NCI-H345 treated with DMSO at 0.1 percent for 48 hours (cell line): ENCODE data around the gene MGAT4C.

ENCODE experiments used
- DNase-seq: peaks from one replicate; lab custom pipeline; 2025; ENCODE audit not compliant: unreplicated experiment; lab: John Stamatoyannopoulos, UW

The MGAT4C gene

DNA sequence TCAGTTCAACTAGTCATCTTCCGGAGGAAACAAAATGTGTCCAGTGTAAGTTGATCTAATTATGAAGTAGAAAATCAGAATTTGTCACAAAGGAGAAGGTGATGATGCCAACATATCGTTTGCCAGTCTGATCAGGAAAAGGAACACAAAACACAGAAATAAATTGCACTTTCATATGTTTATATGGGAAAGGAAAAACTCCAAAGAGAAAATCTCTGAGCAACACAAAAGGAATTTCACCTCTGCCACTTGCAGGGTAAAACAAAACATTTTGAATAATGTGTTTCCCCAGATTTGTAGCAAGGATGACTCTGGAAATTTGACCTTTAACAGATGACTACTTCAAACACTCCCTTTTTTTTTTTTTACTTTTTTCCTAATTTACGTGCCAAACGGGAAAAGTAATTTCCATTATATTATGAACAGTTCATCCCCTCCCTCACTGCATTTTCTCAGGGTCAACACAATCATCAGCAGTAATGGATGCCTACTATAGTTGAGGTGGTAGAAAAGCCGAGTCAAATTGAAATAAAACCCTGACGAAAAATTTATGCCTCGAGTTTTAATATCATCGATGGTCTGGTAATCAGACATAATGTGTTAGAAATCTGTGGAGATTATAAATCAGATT, 25.6 kb downstream of the MGAT4C start:
- DNase-seq, result no peak

DNA sequence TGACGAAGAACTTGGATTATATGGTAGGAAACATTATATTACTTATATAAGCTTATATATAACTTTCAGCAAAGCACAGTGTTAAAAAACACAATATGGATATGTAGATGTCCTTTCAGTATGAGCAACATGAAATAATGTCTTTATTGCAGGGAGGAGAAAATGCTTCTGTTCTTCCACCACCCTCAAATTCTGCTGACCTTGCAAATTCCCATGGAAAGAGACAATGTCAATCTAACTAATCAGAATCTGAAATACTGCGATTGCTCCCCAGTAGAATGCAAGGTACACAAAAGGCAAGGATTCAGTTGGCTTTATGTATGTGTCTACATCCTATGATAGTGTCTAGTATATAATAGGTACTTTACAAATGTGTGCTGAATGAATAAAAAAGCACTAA, 26.4 kb downstream of the MGAT4C start:
- DNase-seq, result no peak

DNA sequence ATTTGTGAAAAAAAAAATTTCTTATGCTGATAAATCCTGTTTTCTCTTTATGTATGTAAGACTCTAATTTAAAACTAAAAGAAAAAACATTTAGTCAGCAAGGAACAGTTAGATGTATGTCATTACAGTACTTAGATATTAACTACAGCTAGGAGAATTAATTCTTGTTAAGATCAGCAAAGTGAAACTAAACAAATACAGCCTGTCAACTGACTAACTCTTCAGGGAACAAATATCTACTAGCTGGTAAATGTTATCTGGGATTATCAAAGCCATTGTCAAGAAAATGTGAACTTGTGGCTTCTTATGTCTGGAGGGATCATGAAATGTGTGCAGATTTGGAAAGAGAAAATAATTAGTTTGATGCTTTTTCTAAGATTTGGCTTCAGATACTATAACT, 27.5 kb downstream of the MGAT4C start:
- DNase-seq, result no peak

DNA sequence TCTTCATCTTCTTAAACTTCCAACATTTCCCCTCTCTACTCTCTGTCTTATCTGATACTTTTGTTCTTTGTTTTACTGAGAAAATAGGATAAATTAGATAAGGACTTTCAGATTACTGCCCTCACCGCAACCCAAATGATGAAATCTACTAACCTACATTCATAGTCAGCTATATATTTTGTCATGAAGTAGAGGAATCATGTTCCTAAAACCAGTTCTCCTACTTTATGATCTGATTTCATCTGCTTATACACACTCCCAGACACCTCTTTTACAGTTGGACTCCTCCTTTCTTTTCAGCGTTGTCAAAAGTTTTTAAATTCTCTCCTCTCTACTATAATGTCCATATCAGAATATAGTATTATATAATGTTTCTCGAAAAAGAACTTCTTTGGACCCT, 29.7 kb downstream of the MGAT4C start:
- no peak for DNase-seq

DNA sequence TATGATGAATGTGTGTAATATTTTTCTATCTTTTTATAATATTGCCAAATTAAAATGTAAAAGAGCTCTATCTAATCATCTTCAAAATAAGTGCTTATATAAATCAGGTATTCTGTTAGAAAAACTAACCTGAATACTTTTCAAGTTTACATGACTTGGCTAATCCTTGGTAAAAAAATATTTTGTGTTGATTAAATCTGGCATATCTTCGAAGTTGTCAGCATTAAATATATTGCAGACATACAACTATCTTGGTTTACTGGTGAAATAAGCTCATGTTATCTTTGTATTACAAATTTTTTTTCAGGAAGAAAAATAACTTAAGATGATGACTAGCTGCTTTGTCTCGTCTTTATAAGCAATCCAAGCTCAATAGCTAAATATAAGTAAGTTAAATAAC, 39.6 kb downstream of the MGAT4C start:
- DNase-seq, result no peak

DNA sequence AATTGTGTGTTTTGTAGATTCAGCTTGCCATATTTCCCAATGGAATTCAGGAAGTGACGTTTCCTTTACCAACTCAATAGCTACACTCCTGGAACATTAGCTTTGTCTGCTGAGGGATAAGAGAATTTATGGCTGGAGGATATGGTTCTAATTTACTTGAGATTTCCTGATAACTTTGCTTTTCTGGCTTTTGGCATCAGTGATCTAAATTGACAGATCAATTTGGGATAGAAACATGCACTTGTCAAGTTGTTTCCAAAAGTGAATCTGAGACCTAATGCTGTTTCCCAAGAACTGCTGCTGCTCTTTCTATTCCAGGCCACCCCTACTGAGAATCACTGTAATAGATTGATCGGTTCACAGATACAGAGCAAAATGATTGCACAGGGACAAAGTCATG, 43.2 kb downstream of the MGAT4C start:
- no peak for DNase-seq

DNA sequence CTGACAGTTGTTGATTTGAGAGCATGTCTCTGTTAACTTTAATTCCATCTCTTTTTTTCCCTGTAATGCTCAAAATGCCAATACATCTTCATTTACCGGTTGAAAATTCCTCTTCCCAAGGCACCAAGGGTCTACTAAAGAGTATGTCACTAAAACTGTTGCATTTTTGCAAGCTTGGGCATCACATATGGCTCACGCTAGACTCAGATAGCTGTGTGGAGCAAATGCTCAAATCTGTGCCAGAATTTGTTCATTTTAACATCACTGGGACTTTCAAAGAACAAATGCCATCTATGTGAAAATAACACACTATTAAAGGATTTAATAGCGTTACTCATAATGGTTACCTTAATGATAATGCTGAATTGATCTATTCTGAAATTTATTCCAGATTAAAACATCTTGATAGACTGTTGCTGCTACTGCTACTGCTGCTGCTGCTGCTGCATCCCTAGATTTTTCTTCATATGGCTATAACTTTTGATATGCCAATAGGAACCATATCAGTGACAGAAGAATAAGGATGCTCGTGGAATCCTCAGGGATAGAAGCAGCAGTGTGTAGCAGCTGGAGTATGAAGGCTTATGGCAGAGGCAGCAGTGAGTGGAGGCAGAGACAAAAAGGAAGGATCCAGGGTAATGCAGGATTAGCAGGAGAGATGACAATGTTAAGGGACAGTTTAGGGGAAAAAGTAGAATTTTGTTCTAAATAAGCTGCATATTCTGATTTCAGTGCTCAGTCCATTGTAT, 57.3 kb downstream of the MGAT4C start:
- DNase-seq, result no peak

DNA sequence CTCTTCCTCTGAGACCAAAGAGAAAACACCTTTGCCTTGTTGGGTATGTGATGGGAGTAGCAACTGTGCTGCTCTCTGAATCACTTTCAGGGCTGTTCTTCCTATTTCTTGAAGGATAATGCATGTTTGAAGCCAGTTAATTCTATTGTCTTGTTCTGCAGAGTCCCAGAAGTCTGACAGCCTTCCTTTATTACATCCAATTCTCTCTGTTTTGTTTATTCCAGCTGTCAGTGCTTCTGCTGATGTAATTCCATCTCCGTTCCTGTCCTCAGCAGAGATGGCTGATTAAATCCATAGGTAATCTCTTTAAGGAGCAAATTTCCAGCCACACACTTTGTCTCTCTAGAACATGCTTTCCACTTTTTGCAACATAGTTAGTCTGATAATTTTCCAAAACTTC, 59.7 kb downstream of the MGAT4C start:
- no peak for DNase-seq

DNA sequence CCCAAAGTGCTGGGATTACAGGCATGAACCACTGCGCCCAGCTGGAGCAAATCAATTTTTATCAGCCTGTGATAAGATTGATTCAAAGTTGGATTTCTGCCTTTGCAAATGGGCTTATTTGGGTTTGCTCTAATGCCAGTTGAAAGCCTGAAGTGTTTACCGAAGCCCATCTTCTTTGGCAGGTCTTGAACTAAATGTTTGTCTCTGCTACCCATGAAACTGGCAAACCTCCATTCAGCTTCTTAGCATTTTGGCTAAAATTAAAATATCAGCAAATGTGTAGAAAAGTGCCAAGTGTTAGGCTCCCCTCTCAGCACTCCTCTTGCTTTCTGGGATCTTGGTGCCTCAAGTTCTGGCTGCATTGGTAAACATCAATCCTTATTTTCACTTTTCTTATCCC, 61.5 kb downstream of the MGAT4C start:
- no peak for DNase-seq

DNA sequence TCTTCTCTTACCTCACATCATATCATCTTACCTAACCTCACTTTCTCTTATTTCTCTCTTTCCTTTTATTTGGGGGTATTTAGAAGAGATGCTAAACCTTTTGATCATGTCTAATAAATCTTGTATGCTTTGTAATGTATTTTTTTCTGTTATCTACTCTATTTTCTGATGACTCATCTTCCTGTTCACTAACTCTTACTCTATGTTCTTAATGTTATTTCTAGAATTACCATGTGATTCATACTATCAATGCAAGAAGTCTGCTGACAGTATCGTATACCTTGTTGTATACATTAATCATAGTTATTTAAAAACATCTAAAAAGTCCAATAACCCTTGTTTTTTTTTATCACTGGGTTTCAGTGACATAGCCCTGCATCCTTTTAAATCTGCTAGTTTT, 62.3 kb downstream of the MGAT4C start:
- DNase-seq, result no peak

DNA sequence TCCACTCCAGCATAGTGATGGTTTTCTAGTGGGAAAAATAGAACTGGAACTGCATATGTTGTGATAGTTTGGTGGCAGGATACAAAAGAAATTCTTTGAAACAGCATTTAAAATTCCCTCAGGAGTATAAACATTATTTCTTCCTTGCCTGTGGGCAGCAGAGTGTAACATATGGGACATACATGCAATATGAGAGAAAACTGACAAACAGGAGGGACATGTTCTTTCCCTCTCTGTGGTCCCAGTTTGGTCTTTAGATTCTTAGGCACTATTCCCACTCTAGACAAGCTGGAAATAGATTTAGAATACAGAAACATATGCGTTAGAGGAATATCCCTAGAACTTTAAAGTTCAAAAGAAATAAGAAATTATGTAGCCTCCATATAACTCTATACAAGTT, 68.0 kb downstream of the MGAT4C start:
- no peak for DNase-seq

DNA sequence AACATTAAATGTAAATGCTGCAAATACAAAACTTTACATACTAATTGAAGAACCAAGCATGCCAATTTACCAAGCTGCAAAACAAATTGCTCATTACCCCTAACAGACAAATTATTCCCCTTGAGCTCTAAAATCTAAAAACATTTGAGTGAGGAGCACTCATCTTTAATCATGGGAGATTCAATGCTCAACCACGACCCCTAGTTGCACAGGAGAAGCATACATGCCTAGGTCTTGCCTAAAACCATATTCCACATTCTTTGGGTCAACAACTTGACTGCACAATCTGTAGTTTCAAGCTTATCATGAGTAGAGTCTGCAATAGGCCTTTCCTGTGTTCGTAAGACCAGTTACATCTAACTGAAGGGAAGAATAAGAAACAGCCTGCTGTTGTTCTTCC, 69.7 kb downstream of the MGAT4C start:
- no peak for DNase-seq

DNA sequence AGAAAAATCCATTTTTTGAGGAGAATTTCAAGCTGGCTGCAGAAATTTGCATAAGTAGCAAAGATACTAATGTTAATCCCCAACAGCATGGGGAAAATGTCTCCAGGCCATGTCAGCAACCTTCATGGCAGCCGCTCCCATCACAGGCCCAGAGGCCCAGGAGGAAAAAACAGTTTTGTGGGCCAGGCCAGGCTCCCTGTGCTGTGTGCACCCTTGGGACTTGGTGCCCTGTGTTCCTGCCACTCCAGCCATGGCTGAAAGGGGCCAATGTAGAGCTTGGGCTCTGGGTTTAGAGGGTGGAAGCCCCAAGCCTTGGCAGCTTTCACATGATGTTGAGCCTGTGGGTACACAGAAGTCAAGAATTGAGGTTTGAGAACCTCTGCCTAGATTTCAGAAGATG, 76.3 kb downstream of the MGAT4C start:
- DNase-seq, result no peak

DNA sequence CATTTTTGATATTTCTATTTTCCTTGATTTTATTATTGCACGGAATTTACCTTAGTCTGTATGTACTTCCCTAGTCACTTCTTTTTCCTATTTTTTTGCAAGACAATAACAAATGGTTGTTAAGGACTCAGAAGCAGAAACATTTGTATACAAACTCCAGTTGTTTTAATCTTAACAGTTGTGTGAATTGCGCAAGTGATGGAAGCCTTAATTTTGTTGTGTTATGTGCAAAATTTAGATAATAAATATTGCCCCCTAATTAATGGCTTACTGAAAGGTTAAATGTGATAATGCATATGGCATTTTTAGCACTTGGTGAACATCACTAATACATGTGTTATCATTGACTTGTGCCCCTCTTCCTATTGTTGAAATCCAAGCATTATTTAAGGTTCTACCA, 82.0 kb downstream of the MGAT4C start:
- no peak for DNase-seq

DNA sequence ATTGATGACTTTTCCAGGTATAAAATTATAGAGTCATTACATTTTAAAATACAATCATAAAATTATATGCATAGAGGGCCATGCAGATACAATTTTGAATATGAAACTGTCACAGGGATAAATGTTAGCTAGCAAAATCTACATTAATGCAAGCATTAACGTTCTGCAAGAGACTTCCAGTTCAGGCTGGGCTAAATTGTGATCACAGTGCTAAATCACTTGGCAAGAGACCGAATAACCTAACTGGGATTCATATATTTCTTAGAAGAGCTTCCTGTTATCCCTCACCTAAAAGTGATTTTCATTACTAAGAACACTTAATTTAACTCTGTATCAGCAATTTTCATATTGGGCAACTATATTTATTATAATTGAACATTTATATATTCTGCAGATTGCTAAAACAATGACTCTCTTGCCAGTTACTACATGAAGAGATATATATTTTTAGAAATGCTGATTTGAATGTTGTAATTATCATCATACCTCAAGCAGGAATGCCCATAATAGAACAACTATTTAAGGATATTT, 83.2 kb downstream of the MGAT4C start:
- DNase-seq, result no peak

DNA sequence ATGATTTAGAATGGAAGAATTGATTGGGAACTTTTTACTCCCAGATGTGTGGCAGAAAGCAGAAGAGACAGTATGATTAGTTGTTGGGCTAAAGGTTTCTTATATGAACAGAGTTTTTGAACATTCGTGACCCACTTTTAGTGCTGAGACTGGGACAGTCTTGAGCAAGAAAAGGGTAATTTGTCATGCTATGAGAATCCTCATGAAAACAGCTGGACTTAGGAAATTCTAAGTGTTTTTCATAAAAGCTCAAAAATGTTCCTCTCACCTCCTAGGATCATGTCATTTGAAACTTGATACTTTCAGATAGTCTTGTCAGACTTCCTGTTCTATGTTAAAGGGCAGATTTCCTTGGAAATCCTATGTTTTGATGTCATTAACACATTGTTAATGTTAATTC, 86.1 kb downstream of the MGAT4C start:
- no peak for DNase-seq

DNA sequence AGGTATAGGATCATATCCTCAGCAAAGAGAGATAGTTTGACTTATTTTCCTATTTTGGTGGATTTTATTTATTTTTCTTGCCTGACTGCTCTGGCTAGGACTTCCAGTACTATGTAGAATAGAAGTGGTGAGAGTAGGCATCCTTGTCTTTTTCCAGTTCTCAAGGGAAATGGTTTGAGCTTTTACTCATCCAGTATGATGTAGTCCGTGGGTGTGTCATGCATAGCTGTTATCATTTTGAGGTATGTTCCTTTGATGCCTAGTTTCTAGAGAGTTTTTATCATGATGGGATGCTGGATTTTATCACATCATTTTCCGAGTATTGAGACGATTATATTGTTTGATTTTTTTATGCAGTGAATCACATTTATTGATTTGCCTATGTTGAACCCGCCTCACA, 97.2 kb downstream of the MGAT4C start:
- no peak for DNase-seq

DNA sequence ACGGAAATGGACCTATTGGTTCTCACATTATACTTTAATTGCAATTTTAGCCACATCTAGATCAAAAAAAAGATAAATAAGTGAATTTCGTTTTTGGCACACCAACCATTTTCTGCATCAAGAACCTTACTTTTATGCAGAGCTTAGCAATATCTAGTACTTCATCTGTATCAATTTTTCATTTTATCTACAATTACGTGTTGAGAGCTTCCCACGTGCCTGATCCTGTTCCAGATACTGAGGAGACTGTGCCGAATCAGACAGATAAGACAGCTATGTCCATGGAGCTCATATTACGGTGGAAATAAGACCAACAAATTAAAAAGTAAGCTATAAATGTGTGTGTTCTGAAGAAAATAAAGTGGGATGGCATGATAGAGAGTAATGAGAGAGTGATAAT, 101.6 kb downstream of the MGAT4C start:
- DNase-seq, result no peak

DNA sequence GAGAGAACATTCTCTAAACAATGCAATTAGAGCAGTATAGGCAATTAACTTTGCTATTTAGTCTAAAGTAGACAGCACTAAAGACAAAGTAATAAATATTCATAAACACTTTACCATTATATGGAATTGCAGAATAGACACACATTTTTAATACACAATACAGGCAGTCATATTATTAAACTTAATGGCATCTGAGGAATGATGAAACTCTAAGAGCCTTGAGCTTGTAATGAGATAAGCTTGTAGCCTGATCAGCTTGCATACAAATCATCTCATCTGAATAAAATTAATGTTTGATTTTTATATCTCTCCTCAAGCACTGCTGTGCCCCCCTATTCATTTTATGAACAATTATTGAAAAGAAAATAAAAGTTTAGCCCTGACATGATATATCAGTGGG, 107.6 kb downstream of the MGAT4C start:
- no peak for DNase-seq

DNA sequence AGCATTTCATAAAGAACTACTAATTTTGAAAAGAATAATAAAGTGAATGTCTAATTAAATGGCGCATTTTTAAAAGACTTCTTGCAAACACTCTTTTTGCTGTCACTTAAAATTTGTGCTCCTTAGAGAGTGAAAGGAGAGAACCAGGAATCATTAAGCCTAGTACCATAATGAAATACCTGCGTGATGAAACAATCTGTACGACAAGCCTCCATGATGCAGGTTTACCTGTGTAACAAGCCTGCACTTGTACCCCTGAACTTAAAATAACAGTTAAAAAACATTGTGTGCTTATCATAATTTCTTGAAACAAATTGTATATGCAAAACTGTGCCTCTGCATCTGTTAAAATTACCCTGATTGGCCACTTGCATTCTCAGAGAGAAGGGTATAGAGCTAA, 108.1 kb downstream of the MGAT4C start:
- DNase-seq, result no peak

DNA sequence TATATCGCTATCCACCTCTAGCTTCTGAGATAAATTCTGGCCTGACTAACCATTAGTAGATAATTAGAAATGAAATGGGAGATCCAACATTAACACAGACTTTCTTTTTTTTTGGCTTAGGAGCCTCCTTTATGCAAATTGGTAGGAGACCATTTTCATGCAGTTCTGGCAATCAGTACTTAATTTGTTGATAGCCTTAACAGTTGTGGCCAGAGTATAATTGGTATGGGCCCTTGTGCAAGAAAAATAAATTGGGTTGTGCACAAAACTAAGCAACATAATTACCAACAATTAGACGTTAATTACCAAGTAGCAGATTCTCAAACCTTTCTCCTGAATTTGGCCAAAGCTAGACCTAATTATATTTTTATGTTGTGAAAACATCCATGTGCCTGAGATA, 111.0 kb downstream of the MGAT4C start:
- DNase-seq, result no peak

DNA sequence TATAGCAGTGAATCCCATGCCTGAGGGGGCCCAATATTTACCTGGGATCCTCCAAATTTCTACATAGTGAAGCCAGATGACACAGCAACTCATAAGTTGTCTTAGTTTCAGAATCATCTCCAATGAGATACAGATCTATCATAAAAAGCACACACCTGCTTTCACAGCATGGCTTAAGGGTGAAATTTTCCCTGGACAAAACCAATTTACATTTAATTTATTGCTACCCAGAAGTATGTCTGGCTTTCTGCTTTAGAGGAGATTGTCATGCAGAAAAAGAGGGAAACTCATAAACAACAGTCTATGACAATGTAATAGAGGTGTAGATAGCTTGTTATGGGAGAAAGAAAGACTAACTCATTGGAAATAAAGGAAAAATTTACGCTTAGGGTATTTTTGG, 113.0 kb downstream of the MGAT4C start:
- no peak for DNase-seq

DNA sequence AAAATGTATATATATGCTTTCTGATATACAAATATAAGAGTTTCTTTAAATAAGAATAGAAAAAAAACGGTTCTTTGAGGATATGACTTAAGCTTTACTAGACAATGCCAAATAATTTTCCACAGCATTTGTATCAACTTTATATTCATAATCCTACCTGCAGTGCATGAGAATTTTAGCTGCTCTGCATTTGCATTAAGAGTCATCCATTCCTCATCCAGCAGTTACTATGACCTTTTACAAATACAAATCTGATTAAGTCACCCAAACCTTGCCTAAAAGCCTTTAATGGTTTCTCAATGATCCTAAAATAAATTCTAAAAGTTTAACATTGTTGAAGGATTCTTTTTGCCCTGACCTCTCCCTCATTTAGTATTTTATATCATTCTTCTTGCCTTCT, 116.5 kb downstream of the MGAT4C start:
- no peak for DNase-seq
